ENCODE results near the gene MAP3K21. TPM values are rescaled to one million over a fixed set of nuclear protein-coding genes. Genes with fewer than 3 reads are reported as not detected.

The MAP3K21 gene
- total and polyA plus RNA-seq, 2 of the 4 experiments (the other 2 are of a cell fraction): 0.15 to 0.18 TPM

DNA sequence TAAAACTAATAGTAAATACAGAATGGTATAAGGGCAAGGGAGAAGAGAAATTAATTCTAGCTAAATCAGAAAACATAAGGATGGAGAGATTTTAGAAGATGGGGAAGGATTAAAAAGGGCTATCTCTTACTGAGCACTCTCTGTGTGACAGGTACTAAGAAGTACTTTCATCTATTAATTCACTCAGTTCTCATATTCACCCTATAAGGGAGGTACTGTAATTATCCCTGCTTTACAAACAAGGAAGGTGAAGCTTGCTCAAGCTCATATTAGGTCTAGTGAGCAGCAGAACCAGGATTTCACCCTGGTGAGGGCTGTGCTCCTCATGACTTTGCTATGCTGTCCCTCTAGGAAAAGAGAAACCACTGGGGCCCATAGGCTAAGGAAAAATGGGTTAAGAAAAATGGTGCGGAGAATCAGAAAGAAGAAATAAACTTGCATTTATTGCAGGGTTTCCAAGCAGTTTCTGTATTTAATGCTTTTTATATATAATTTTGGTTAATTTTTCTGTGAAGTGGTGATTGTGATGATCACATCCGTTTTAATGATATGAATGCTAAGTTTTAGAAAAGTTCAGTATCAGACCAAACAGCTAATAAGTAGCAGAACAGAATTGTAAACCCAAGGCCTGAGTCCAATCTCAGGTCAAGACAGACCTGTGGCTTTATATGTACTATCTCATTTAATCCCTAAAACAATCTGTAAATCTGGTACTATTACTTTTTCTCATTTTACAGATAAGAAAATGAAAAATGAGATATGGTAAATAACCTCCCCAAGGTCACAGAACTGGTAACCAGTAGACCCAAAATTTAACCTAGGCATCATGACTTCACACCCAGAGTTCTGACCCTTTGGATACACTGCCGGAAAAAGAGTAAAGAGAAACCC, 33.7 kb upstream of the MAP3K21 start (continued):
- TF ChIP-seq RAD21 (IDR thresholded peaks at IDR 0.05; ENCODE audit: low read length) (no peak), CHD1 (IDR thresholded peaks at IDR 0.05; ENCODE audit: low read depth, low read length) (no peak)

DNA sequence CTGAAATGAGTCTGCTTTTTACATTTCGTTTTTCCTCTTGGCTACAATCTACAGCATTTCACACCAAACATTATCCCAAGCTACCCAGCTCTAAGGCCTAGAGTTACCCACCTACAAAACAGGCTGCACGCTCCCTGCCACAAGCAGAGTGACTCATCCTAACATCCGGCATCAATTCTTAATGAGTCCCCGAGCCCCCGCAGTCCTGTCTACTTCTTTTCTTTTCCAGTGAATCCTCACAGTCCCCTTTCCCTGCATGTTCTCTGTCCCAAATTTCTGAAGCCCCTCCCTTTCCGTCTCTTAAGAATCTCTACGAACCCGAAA, 32.6 kb upstream of the MAP3K21 start:
- peaks cover 13 to 33% of the 10 kb centered on the region in 2 experiments; a peak in 3 of 4 replicates for H3K79me1 ChIP-seq (ENCODE audit: low read depth in 1 of 2, low read length in 2 of 2)
- peak; percentile 63 for ATAC-seq (ENCODE audit: low read depth)
- peak; percentile 74 for DNase-seq
- no TSS peak for BruUV-seq (replicated peaks)
- peak overlapping the region; percentile 79 for H3K27ac ChIP-seq (ENCODE audit: insufficient read depth, low read length)
- H4K91ac ChIP-seq (ENCODE audit: insufficient read depth, low read depth, low read length): peak overlapping the region; percentile 73; the same call in 1 of the 2 replicates
- H3K18ac ChIP-seq (ENCODE audit: low read depth, low read length): peak overlapping the region; percentile 48
- no peaks in the 10 kb centered on the region for H4K20me1 ChIP-seq (ENCODE audit: insufficient read depth, low read length)
- peak overlapping the region; percentile 97 for H2AFZ ChIP-seq (replicated peaks; ENCODE audit: low read length, poor library complexity)
- H2AK5ac ChIP-seq (ENCODE audit: low read depth, low read length): peak overlapping the region; percentile 64; the same call in 1 of the 2 replicates
- peak overlapping the region; percentile 96 for H2AK9ac ChIP-seq (replicated peaks; ENCODE audit: low read depth, low read length, poor library complexity)
- in situ Hi-C loops (cut with MboI; ENCODE audit: low sequenced_read_pairs): no loop called here
- H2BK120ac ChIP-seq (ENCODE audit: low read depth, low read length): peak overlapping the region; percentile 76
- TF ChIP-seq NFE2L2 (IDR thresholded peaks at IDR 0.05; ENCODE audit: low read depth, low read length): no peak
- peak; percentile 13; the same call in 1 of the 2 replicates for TF ChIP-seq MXI1 (IDR thresholded peaks at IDR 0.05; ENCODE audit: borderline replicate concordance, low read depth, low read length)
- TF ChIP-seq POLR2A (IDR thresholded peaks at IDR 0.05; ENCODE audit: low read depth, low read length): no peak
- 0 out of 2 replicates have a peak, but pooled peaks have one; percentile 33 for TF ChIP-seq BHLHE40 (IDR thresholded peaks at IDR 0.05; ENCODE audit: low read depth, low read length)
- TF ChIP-seq FOS (IDR thresholded peaks at IDR 0.05; ENCODE audit: low read depth, low read length): peak; percentile 65
- H4K5ac ChIP-seq (ENCODE audit: low read depth, low read length): peak overlapping the region; percentile 24
- peak overlapping the region; percentile 83 for H3K4me2 ChIP-seq (ENCODE audit: low read depth, low read length)
- no peaks in the 10 kb centered on the region for H3K36me3 ChIP-seq (ENCODE audit: control insufficient read depth, insufficient read depth, low read length)
- H3K56ac ChIP-seq (ENCODE audit: extremely low read depth, insufficient read depth, low read length): peak overlapping the region; percentile 63; the same call in 1 of the 2 replicates
- peak overlapping the region; percentile 66 for H2BK5ac ChIP-seq (ENCODE audit: low read depth, low read length, poor library complexity, severe bottlenecking)
- H3K27me3 ChIP-seq (ENCODE audit: control insufficient read depth, insufficient read depth, low read length): no peaks in the 10 kb centered on the region
- H3K4me1 ChIP-seq (ENCODE audit: control insufficient read depth, insufficient read depth, low read length): peaks cover 6% of the 10 kb centered on the region
- H3K9ac ChIP-seq (ENCODE audit: low read depth, low read length): peak overlapping the region; percentile 72
- POLR2A ChIA-PET (ENCODE audit: unreplicated experiment): no interaction called here
- H4K8ac ChIP-seq (ENCODE audit: low read depth in 2 of 2, low read length in 2 of 2): peak overlapping the region; percentile 40 to 61; a peak in 2 of 4 replicates
- H3K14ac ChIP-seq (replicated peaks; ENCODE audit: low read depth, low read length): peak overlapping the region; percentile 72
- H3K9me1 ChIP-seq (ENCODE audit: insufficient read depth, low read length): peaks cover 6% of the 10 kb centered on the region
- WGBS, 2 experiments (ENCODE audit: extremely low coverage in 2 of 2, insufficient read length in 1 of 2): 0% methylated on average over 2 of the region's 8 CpGs; no CpG with 5 or more reads in 1 of the 2 experiments
- peak overlapping the region; percentile 27 for H3K23ac ChIP-seq (ENCODE audit: low read depth, low read length)
- peak overlapping the region; percentile 73 for H3K4ac ChIP-seq (ENCODE audit: low read depth, low read length)
- intact Hi-C loops (cut with micrococcal nuclease): loop anchor here (5.0 kb wide), 1 partner anchor 658 kb away; no protein-coding TSS in a partner anchor
- dilution Hi-C loops (cut with HindIII; ENCODE audit: low sequenced_read_pairs, unreplicated experiment): no loop called here
- H3K9me3 ChIP-seq (ENCODE audit: control insufficient read depth, insufficient read depth, low read length): no peaks in the 10 kb centered on the region
- CTCF ChIA-PET: no interaction called here
- peak overlapping the region; percentile 79 for H3K4me3 ChIP-seq (ENCODE audit: insufficient read depth, low read depth, low read length)
- no peak overlapping the region; the same call in 2 of the 3 replicates for H2BK15ac ChIP-seq (ENCODE audit: low read depth, low read length)
- H2BK20ac ChIP-seq (ENCODE audit: low read depth, low read length): no peak overlapping the region
